CD4-positive, alpha-beta T cell treated with Interleukin-6 at 100 ng/mL for 8 hours (primary cell): ENCODE results near the gene CCDC93.
"Not testable (repeated sequence)": the region's sequence is repeated elsewhere in the genome, so short reads cannot be mapped to it uniquely, and the experiment has no call there.

Experiments used
- DNase-seq: peaks from one replicate; pipeline ENCODE4 v3.0.0-alpha.2; 2020; ENCODE audit warnings: mixed read lengths, low spot score

The CCDC93 gene

GRCh38 chr2:118045286-118045685, 31.4 kb upstream of the CCDC93 start:
- DNase-seq, result no peak

- no peak for DNase-seq
These were observed 31.0 kb upstream of the CCDC93 start for GRCh38 chr2:118044854-118045253.

GRCh38 chr2:118044103-118044716, 30.3 kb upstream of the CCDC93 start:
- DNase-seq, result no peak

- no peak for DNase-seq
These were observed 27.0 kb upstream of the CCDC93 start for GRCh38 chr2:118040891-118041290.

GRCh38 chr2:118032169-118033013, 18.5 kb upstream of the CCDC93 start:
- DNase-seq, result peak; percentile 22

GRCh38 chr2:118031566-118031965, 17.7 kb upstream of the CCDC93 start:
- DNase-seq, result no peak

- DNase-seq, result no peak
These were observed 15.2 kb upstream of the CCDC93 start for GRCh38 chr2:118029025-118029424.

- DNase-seq, result no peak
These were observed 7.5 kb upstream of the CCDC93 start for GRCh38 chr2:118021356-118021755.

- DNase-seq, result no peak
These were observed 6.0 kb upstream of the CCDC93 start for GRCh38 chr2:118019821-118020220.

GRCh38 chr2:118016911-118017310, 3.0 kb upstream of the CCDC93 start:
- DNase-seq, result no peak

- not testable (repeated sequence) for DNase-seq
These were observed 1.9 kb upstream of the CCDC93 start for GRCh38 chr2:118015761-118016160.

GRCh38 chr2:118014492-118014824, 588 bp upstream of the CCDC93 start:
- no peak for DNase-seq

GRCh38 chr2:118013221-118013723, 598 bp downstream of the CCDC93 start:
- peak; percentile 8 for DNase-seq

GRCh38 chr2:118012778-118013177, 1.1 kb downstream of the CCDC93 start:
- no peak for DNase-seq

- DNase-seq, result no peak
These were observed 3.4 kb downstream of the CCDC93 start for GRCh38 chr2:118010473-118010872.

- DNase-seq, result no peak
These were observed 7.0 kb downstream of the CCDC93 start for GRCh38 chr2:118006861-118007260.

- DNase-seq, result no peak
These were observed 7.5 kb downstream of the CCDC93 start for GRCh38 chr2:118006326-118006725.

- DNase-seq, result peak; percentile 72
These were observed 10.5 kb downstream of the CCDC93 start for GRCh38 chr2:118003396-118003824.

- DNase-seq, result no peak
These were observed 13.8 kb downstream of the CCDC93 start for GRCh38 chr2:118000041-118000440.

- DNase-seq, result no peak
These were observed 15.9 kb downstream of the CCDC93 start for GRCh38 chr2:117997872-117998454.

- DNase-seq, result no peak
These were observed 17.3 kb downstream of the CCDC93 start for GRCh38 chr2:117996525-117996924.

- DNase-seq, result no peak
These were observed 19.1 kb downstream of the CCDC93 start for GRCh38 chr2:117994729-117995128.

- DNase-seq, result no peak
These were observed 23.9 kb downstream of the CCDC93 start for GRCh38 chr2:117989854-117990438.
